Measurements from ENCODE around the gene CUBN.

DNA sequence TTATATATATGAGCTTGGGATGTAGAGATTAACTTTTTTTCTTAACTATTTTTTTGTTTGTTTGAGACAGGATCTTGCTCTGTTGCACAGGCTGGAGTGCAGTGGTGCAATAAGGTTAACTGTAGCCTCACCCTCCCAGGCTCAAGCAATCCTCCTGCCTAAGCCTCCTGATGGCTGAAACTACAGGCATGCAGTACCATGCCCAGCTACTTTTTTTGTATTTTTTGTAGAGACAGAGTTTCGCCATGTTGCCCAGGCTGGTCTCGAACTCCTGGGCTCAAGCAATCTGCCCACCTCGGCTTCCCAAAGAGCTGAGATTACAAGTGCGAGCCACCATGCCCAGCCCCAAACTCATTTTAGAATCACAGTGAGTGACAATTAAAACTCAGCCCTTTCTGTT lies 105.2 kb downstream of the CUBN start:
- TF ChIP-seq, protein P1, sequence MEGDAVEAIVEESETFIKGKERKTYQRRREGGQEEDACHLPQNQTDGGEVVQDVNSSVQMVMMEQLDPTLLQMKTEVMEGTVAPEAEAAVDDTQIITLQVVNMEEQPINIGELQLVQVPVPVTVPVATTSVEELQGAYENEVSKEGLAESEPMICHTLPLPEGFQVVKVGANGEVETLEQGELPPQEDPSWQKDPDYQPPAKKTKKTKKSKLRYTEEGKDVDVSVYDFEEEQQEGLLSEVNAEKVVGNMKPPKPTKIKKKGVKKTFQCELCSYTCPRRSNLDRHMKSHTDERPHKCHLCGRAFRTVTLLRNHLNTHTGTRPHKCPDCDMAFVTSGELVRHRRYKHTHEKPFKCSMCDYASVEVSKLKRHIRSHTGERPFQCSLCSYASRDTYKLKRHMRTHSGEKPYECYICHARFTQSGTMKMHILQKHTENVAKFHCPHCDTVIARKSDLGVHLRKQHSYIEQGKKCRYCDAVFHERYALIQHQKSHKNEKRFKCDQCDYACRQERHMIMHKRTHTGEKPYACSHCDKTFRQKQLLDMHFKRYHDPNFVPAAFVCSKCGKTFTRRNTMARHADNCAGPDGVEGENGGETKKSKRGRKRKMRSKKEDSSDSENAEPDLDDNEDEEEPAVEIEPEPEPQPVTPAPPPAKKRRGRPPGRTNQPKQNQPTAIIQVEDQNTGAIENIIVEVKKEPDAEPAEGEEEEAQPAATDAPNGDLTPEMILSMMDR (conservative IDR thresholded peaks at IDR 0.05) = no peak
- TF ChIP-seq ZFX (IDR thresholded peaks at IDR 0.05) = no peak
